PFSK-1 (cell line): Measurements from ENCODE around the gene FRMD4A.

ENCODE experiments used
- FOXP2 ChIP-seq: optimal IDR thresholded peaks from 2 replicates; pipeline ENCODE3; 2011; ENCODE audit warnings: borderline replicate concordance, control low read depth, inconsistent platforms; ENCODE audit not compliant: insufficient read depth; ENCODE audit errors: extremely low read length, extremely low read depth
- POLR2AphosphoS5 ChIP-seq: IDR thresholded peaks from 2 replicates; pipeline ENCODE4 v1.6.1; 2012; ENCODE audit warnings: low read depth, mild to moderate bottlenecking, control low read depth, low read length, moderate library complexity
- REST ChIP-seq, 2 experiments: IDR thresholded peaks; 2 replicates each; pipeline versions ENCODE4 v1.6.1 to v1.8.0; 2011 to 2012; ENCODE audit warnings: low read depth in 2 of 2, low read length in 2 of 2, control low read depth in 1 of 2, inconsistent platforms in 1 of 2, mild to moderate bottlenecking in 1 of 2, moderate library complexity in 1 of 2; ENCODE audit not compliant: insufficient read depth in 1 of 2
- SIN3A ChIP-seq: IDR thresholded peaks from 2 replicates; pipeline ENCODE4 v1.6.1; 2012; ENCODE audit warnings: mild to moderate bottlenecking, low read length, moderate library complexity, borderline replicate concordance; ENCODE audit not compliant: insufficient read depth
- TAF1 ChIP-seq: IDR thresholded peaks from 2 replicates; pipeline ENCODE4 v1.6.1; 2012; ENCODE audit warnings: low read length, control low read depth, borderline replicate concordance; ENCODE audit not compliant: insufficient read depth

Gene FRMD4A

GRCh38 chr10:13902868-13903587 lies 427.7 kb downstream of the FRMD4A start:
- TF ChIP-seq REST (IDR thresholded peaks at IDR 0.05; ENCODE audit: insufficient read depth in 1 of 2, low read depth in 2 of 2, low read length in 2 of 2), result no peak
- no peak for TF ChIP-seq FOXP2
- no peak for TF ChIP-seq POLR2AphosphoS5
- TF ChIP-seq TAF1, result no peak

- TF ChIP-seq FOXP2, result no peak
Measured at GRCh38 chr10:13899941-13900340, 430.8 kb downstream of the FRMD4A start.

DNA sequence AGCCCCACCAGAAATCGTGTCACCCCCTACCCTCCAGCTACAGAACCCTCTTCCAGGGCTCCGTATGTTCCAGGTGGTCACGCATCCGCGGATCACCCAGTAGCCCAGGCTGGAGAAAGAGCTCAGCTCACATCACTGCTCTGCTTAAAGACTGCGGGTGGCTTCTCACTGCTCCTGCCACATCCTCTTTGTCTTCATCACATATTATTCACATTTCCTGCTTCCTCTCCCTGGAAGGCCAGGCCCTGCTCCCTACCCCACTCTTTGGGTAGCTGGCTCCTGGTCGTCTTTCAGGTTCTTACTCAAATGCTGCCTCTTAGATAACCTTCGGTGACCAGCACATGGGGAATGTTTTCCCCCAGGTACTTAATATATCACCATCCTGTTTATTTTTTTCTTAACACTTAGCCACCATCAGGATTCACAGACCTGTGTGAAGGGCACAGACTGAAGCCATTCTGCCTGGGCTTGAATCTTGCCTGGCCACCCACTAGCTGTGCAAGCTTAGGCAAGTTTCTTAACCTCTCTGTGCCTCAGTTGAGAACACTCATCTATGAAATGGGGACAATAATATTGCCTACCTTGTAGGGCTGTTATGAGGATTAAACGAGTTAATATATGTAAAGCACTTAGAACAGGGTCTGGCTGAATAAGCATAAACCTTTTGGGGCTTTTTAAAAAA lies 436.2 kb downstream of the FRMD4A start:
- TF ChIP-seq REST (IDR thresholded peaks at IDR 0.05; ENCODE audit: insufficient read depth in 1 of 2, low read depth in 2 of 2, low read length in 2 of 2), result no peak
- TF ChIP-seq POLR2AphosphoS5, result no peak

DNA sequence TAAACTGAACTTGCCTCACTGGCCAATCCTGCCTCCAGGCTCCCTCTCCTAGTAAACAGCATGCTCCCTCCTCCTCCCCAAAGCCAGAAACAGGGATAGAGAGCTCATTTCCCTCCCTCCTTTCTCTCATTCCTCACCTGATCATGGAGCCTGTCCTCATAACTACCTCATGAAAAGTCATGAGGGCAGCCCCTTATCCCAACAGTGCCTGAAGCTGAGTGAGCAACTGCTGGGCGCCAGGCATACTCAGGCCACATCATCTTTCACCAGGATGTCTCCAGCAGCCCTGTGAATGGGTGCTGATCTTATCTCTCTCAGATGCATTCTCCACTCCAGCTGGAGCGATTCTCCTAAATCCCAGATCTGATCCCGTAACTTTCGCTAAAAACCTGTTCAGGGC lies 436.8 kb downstream of the FRMD4A start:
- no peak for TF ChIP-seq REST (IDR thresholded peaks at IDR 0.05; ENCODE audit: insufficient read depth in 1 of 2, low read depth in 2 of 2, low read length in 2 of 2)
- no peak for TF ChIP-seq TAF1
- TF ChIP-seq POLR2AphosphoS5, result no peak
- TF ChIP-seq FOXP2, result no peak
- TF ChIP-seq SIN3A, result no peak

- TF ChIP-seq SIN3A (no peak), REST (IDR thresholded peaks at IDR 0.05; ENCODE audit: insufficient read depth in 1 of 2, low read depth in 2 of 2, low read length in 2 of 2) (no peak), POLR2AphosphoS5 (no peak), TAF1 (no peak), FOXP2 (no peak)
Measured at GRCh38 chr10:13892871-13893270, 437.9 kb downstream of the FRMD4A start.
